ENCODE results near the gene SOX18. TPM values are rescaled to one million over a fixed set of nuclear protein-coding genes. Genes with fewer than 3 reads are reported as not detected.
"Not testable (repeated sequence)": the region's sequence is repeated elsewhere in the genome, so short reads cannot be mapped to it uniquely, and the experiment has no call there.

SOX18 gene
- total RNA-seq, 2 donors from 2014 or later = not detected

DNA sequence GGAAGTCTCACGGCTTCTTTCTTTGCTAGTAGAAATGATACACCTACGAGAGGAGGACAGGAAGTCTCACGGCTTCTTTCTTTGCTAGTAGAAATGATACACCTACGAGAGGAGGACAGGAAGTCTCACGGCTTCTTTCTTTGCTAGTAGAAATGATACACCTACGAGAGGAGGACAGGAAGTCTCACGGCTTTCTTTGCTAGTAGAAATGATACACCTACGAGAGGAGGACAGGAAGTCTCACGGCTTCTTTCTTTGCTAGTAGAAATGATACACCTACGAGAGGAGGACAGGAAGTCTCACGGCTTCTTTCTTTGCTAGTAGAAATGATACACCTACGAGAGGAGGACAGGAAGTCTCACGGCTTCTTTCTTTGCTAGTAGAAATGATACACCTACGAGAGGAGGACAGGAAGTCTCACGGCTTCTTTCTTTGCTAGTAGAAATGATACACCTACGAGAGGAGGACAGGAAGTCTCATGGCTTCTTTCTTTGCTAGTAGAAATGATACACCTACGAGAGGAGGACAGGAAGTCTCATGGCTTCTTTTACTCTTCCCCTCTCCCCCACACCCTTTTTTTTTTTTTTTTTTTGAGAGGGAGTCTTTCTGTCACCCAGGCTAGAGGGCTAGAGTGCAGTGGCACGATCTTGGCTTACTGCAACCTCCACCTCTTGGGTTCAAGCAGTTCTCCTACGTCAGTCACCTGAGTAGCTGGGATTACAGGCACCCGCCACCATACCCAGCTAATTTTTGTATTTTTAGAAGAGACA lies 36.9 kb downstream of the SOX18 start:
- H3K4me3 Mint-ChIP-seq = peak overlapping the region; percentile 31
- peak overlapping the region; percentile 89 for H3K27ac Mint-ChIP-seq
- H3K9me3 ChIP-seq (ENCODE audit: control insufficient read depth, low read length, poor library complexity, severe bottlenecking); H3K27me3 Mint-ChIP-seq; DNase-seq: not testable (repeated sequence)
- H3K4me1 Mint-ChIP-seq = peaks cover 18% of the 10 kb centered on the region
- peak; percentile 68 for ATAC-seq
- H3K36me3 Mint-ChIP-seq (ENCODE audit: low read depth) = peaks cover 14% of the 10 kb centered on the region

DNA sequence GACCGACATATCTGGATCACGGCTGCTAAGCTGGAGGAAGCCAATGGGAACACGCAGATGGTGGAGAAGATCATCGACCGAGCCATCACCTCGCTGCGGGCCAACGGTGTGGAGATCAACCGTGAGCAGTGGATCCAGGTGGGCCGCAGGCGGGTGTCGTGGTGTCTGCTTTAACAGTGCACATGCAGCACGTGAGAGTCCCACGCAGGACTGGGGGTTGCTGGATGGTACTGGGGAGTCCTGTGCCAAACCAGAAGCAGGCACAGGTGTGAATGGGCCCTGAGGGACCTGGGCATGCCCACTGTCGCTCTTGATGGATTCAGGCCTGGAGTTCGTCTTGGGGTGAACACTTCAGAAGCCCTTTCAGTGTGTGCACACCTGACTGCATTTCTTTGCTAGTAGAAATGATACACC lies 38.1 kb downstream of the SOX18 start:
- H3K27ac Mint-ChIP-seq = peak overlapping the region; percentile 71
- ATAC-seq (peak; percentile 24), DNase-seq (no peak)
- H3K27me3 Mint-ChIP-seq = no peaks in the 10 kb centered on the region
- peaks cover 20% of the 10 kb centered on the region for H3K4me1 Mint-ChIP-seq
- peaks cover 11% of the 10 kb centered on the region for H3K36me3 Mint-ChIP-seq (ENCODE audit: low read depth)
- H3K9me3 ChIP-seq (ENCODE audit: control insufficient read depth, low read length, poor library complexity, severe bottlenecking) = peaks cover 2% of the 10 kb centered on the region
- H3K4me3 Mint-ChIP-seq = peak overlapping the region; percentile 65

DNA sequence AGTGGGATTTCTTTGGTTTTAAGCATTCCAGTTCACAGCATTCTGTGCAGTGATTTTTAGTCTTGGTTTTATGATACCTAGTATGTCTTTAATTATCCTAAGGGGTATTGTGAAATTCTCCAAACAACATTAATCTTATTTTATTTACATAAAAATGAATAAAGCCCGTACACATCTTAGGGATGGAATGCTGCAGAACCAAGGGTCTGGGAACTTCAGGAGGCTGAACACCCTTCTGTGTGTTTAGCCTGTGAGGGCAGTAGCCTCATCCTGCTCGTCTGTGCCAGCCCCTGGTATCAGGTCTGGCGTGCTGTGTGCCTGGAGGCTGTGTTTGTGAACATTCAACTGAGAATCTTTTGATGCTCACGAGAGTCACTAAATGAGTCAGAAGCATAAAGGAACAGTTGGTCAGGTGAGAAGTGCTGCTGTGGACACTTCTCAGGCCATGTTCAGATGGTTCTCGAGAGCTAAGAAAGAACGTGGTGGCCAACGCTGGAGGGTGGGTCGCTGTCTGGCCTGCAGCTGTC lies 38.7 kb downstream of the SOX18 start:
- Mint-ChIP-seq H3K4me1 (peaks cover 20% of the 10 kb centered on the region), H3K27ac (peak overlapping the region; percentile 71), H3K4me3 (peak overlapping the region; percentile 65), H3K27me3 (no peaks in the 10 kb centered on the region), H3K36me3 (ENCODE audit: low read depth) (peaks cover 10% of the 10 kb centered on the region)
- peaks cover 2% of the 10 kb centered on the region for H3K9me3 ChIP-seq (ENCODE audit: control insufficient read depth, low read length, poor library complexity, severe bottlenecking)
- DNase-seq (no peak), ATAC-seq (no peak)

GRCh38 chr20:64009811-64010387 lies 39.5 kb downstream of the SOX18 start:
- ATAC-seq = peak; percentile 61
- no peaks in the 10 kb centered on the region for H3K27me3 Mint-ChIP-seq

DNA sequence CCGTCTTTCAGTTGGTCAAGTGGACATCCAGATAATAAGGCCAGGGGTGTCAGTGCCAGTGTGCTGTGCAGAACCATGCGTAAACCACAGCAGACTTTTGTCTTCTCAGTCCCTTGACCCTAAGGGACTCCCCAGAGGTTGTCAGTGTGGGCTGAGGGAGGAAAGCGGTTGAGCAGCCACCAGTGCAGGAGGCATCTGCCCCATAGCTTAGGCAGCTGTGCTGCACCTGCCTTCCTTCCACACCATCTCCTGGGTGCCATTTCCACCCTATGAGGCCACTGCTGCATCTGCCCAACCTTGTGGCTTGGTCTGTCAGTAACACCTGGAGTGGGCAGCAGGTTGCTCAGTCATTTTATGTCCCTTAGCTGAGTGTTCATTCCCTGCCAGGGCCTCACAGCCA lies 42.5 kb downstream of the SOX18 start:
- no peak for ATAC-seq
- H3K4me3 Mint-ChIP-seq = no peak overlapping the region
- peak overlapping the region; percentile 79 for H3K27ac Mint-ChIP-seq
- H3K36me3 Mint-ChIP-seq (ENCODE audit: low read depth) = peaks cover 9% of the 10 kb centered on the region
- DNase-seq = no peak
- H3K4me1 Mint-ChIP-seq = peaks cover 24% of the 10 kb centered on the region
- H3K27me3 Mint-ChIP-seq = no peaks in the 10 kb centered on the region
- peaks cover 2% of the 10 kb centered on the region for H3K9me3 ChIP-seq (ENCODE audit: control insufficient read depth, low read length, poor library complexity, severe bottlenecking)

More at GRCh38 chr20:64009811-64010387, 39.5 kb downstream of the SOX18 start:
- no peak for DNase-seq
- Mint-ChIP-seq H3K4me1 (peaks cover 27% of the 10 kb centered on the region), H3K36me3 (ENCODE audit: low read depth) (peaks cover 9% of the 10 kb centered on the region), H3K4me3 (peak overlapping the region; percentile 39), H3K27ac (peak overlapping the region; percentile 71)
- peaks cover 2% of the 10 kb centered on the region for H3K9me3 ChIP-seq (ENCODE audit: control insufficient read depth, low read length, poor library complexity, severe bottlenecking)

- H3K27ac Mint-ChIP-seq = peak overlapping the region; percentile 79
Observed at GRCh38 chr20:64006490-64006889, 42.9 kb downstream of the SOX18 start.

DNA sequence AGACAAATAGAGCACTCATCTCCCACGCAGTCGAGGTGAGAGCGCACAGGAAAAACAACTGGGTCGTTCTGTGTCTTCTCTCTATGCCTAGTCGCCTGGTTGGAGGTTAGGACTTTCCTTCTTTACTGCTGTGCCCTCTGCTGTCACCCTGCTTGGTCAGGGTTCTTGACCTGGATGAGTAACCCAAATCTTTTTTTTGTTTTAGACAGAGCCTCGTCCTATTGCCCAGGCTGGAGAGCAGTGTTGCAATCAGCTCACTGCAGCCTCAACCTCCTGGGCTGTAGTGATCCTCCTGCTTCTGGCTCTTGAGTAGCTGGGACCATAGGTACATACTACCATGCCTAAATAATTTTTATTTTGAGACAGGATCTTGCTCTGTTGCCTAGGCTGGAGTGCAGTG lies 44.0 kb downstream of the SOX18 start:
- DNase-seq (no peak), ATAC-seq (no peak)
- no peaks in the 10 kb centered on the region for H3K27me3 Mint-ChIP-seq
- H3K9me3 ChIP-seq (ENCODE audit: control insufficient read depth, low read length, poor library complexity, severe bottlenecking) = peaks cover 2% of the 10 kb centered on the region
- H3K27ac Mint-ChIP-seq = peak overlapping the region; percentile 79
- peaks cover 11% of the 10 kb centered on the region for H3K36me3 Mint-ChIP-seq (ENCODE audit: low read depth)
- peaks cover 30% of the 10 kb centered on the region for H3K4me1 Mint-ChIP-seq
- H3K4me3 Mint-ChIP-seq = no peak overlapping the region

More at GRCh38 chr20:64006490-64006889, 42.9 kb downstream of the SOX18 start:
- H3K4me3 Mint-ChIP-seq = no peak overlapping the region
- no peak for ATAC-seq
- peaks cover 27% of the 10 kb centered on the region for H3K4me1 Mint-ChIP-seq
- H3K9me3 ChIP-seq (ENCODE audit: control insufficient read depth, low read length, poor library complexity, severe bottlenecking) = peaks cover 2% of the 10 kb centered on the region
- peaks cover 11% of the 10 kb centered on the region for H3K36me3 Mint-ChIP-seq (ENCODE audit: low read depth)
- H3K27me3 Mint-ChIP-seq = no peaks in the 10 kb centered on the region
- DNase-seq = no peak

DNA sequence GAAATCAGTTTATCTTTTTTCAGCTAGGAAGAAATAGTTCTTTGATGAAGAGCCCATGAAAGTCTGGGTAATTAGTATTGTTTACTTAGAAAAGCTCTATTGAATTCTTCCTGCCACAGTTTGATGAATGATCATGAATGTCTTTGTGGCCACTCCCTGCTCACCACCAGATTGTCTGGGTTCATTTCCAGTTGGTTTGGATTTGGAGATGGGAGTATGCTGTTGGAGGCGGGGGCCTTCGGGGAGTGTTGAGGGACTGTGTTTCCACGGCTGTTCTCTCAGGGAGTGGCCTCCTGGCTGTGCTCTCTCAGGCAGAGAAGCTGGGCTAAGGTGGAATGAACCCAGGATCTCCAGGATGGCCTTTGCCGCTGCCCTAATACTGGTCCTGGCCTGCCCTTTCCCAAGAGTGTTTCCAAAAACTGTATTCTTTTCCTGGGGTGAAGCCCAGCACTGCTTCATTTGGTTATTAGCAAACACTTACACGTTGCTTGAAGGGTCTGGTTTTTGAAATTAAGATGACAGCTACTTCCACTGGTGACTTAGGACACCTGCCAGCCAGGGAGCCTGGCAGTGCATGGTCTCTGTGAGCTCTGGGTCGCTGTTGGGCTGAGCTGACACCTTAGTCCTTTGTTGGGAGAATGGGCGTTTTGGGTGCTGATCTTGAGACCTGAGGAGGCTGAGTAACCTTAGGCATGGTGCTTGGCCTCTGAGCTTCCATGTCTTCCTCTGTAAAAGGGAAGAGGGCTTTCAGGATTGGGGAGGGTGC lies 45.3 kb downstream of the SOX18 start:
- ATAC-seq = no peak

GRCh38 chr20:64001607-64002011 lies 47.8 kb downstream of the SOX18 start:
- DNase-seq (no peak), ATAC-seq (peak; percentile 52)
- Mint-ChIP-seq H3K27me3 (no peaks in the 10 kb centered on the region), H3K36me3 (ENCODE audit: low read depth) (peaks cover 4% of the 10 kb centered on the region), H3K4me3 (no peak overlapping the region), H3K27ac (peak overlapping the region; percentile 32), H3K4me1 (peaks cover 21% of the 10 kb centered on the region)
- H3K9me3 ChIP-seq (ENCODE audit: control insufficient read depth, low read length, poor library complexity, severe bottlenecking) = no peaks in the 10 kb centered on the region

More for the DNA sequence above, 45.3 kb downstream of the SOX18 start:
- Mint-ChIP-seq H3K4me1 (peaks cover 22% of the 10 kb centered on the region), H3K27ac (peak overlapping the region; percentile 79), H3K27me3 (no peaks in the 10 kb centered on the region), H3K36me3 (ENCODE audit: low read depth) (peaks cover 6% of the 10 kb centered on the region), H3K4me3 (no peak overlapping the region)
- no peak for DNase-seq
- no peaks in the 10 kb centered on the region for H3K9me3 ChIP-seq (ENCODE audit: control insufficient read depth, low read length, poor library complexity, severe bottlenecking)

DNA sequence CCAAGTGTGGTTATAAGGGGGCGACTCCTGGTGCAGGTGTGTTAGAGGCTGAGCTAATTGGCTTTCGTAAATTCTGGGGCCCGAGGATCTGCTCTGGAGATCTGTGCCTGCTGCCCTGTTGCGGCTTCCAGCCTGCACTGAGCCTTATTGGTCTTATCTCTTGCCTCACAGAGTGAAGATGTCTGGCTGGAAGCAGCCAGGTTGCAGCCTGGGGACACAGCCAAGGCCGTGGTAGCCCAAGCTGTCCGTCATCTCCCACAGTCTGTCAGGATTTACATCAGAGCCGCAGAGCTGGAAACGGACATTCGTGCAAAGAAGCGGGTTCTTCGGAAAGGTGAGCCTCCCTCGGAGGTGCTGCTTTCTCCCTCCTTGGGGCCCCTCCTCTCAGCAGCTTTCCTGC lies 48.5 kb downstream of the SOX18 start:
- no peak for DNase-seq
- no peak overlapping the region for H3K27ac Mint-ChIP-seq
- ATAC-seq = no peak
- no peaks in the 10 kb centered on the region for H3K9me3 ChIP-seq (ENCODE audit: control insufficient read depth, low read length, poor library complexity, severe bottlenecking)
- H3K27me3 Mint-ChIP-seq = no peaks in the 10 kb centered on the region
- H3K4me3 Mint-ChIP-seq = no peak overlapping the region
- peaks cover 21% of the 10 kb centered on the region for H3K4me1 Mint-ChIP-seq
- H3K36me3 Mint-ChIP-seq (ENCODE audit: low read depth) = peaks cover 4% of the 10 kb centered on the region

Other genes starting within 250 kb of the SOX18 start
- gene ZBTB46, start 218.4 kb downstream of the SOX18 start, total RNA-seq = under 1 TPM; 0.21 to 0.72 TPM
- not detected for gene ABHD16B, start 188.1 kb downstream of the SOX18 start, total RNA-seq
- gene TPD52L2, start 184.4 kb downstream of the SOX18 start, total RNA-seq = 10 to 100 TPM; 26.9 to 29.9 TPM
- 10 to 100 TPM; 35.7 to 39.0 TPM for gene DNAJC5, start 154.5 kb downstream of the SOX18 start, total RNA-seq
- 10 to 100 TPM; 41.6 to 42.5 TPM for gene UCKL1, start 93.2 kb downstream of the SOX18 start, total RNA-seq
- gene ZNF512B, start 79.7 kb downstream of the SOX18 start, total RNA-seq = 10 to 100 TPM; 17.9 to 18.8 TPM
- gene SAMD10, start 70.0 kb downstream of the SOX18 start, total RNA-seq = 10 to 100 TPM; 17.2 to 20.2 TPM
- gene PRPF6, start 68.5 kb downstream of the SOX18 start, total RNA-seq = 10 to 100 TPM; 63.8 to 64.9 TPM
- 10 to 100 TPM in 1 of 2 donors, 1 to 10 TPM in 1; 7.8 to 10.4 TPM for gene C20orf204, start 13.5 kb downstream of the SOX18 start, total RNA-seq
- gene TCEA2, start 13.6 kb upstream of the SOX18 start, total RNA-seq = 10 to 100 TPM; 20.0 to 21.0 TPM
- gene RGS19, start 29.9 kb upstream of the SOX18 start, total RNA-seq = 10 to 100 TPM; 42.8 to 50.9 TPM
- gene OPRL1, start 30.4 kb upstream of the SOX18 start, total RNA-seq = 1 to 10 TPM; 1.4 to 2.7 TPM
- not detected for gene LKAAEAR1, start 34.8 kb upstream of the SOX18 start, total RNA-seq
- not detected for gene NPBWR2, start 57.9 kb upstream of the SOX18 start, total RNA-seq
- not detected for gene MYT1, start 114.8 kb upstream of the SOX18 start, total RNA-seq
- 10 to 100 TPM; 70.9 to 71.5 TPM for gene PCMTD2, start 206.1 kb upstream of the SOX18 start, total RNA-seq

All from T-helper 17 cell (primary cell).